NOMO-1 (cell line): Measurements from ENCODE around the gene ARID5B.

Source experiments
- DNase-seq, 2 experiments: peaks; one replicate each; lab custom pipeline; 2025; ENCODE audit not compliant: unreplicated experiment in 2 of 2; lab: John Stamatoyannopoulos, UW

Gene ARID5B

DNA sequence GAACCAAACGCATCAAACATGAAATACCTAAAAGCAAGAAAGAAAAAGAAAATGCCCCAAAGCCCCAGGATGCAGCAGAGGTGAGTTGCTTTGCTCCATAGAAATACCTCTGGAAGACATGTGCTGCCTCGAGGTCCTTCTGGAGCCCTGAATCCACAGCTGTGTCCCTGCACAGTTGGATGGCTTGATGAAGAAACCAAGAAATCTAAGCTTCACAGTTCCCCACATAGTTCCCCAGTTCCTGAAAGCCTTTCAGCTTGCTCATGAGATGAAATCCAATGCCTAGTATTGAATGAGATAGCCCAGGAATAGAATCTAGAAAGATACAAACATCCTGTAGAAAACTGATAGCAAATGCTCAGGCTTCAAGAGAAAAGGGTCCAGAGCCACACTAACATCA is 184.3 kb downstream of the ARID5B start:
- no peak for DNase-seq

DNA sequence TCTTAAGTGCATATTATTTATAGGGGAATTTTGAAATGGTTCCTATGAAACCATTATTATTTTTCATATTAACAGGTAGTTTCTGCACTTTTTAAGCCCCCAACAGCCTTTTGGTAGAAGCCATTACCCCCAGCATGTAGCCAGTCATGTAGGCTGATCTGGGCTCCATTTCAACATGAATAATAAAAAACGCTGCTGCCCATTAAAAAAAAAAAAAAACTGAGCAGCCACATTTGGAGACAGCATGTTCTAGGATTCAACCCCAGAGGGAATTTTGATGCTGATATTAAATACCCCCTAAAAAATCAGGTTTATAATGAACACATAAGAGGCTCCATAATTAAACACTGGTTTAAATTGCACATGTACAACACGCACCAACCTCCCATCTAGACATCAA is 185.8 kb downstream of the ARID5B start:
- DNase-seq, result no peak

DNA sequence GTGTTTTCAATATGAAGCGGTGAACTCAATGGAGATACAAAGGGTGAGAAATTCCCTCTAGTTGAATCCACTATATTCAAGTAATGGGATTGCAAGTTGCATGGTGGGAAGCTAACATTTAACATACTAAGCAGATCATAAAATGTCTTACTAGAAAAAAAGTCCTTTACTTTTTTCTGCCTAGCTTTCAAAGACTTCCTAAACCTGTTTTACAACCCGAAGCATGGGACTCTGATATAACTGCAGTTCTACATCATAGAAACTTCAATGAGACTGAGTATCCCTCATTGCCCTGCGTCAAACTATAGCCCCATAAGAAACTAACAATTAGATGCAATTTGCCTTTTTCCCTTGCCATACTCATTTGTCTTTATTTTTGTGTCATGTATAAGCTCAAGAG is 187.3 kb downstream of the ARID5B start:
- no peak for DNase-seq

DNA sequence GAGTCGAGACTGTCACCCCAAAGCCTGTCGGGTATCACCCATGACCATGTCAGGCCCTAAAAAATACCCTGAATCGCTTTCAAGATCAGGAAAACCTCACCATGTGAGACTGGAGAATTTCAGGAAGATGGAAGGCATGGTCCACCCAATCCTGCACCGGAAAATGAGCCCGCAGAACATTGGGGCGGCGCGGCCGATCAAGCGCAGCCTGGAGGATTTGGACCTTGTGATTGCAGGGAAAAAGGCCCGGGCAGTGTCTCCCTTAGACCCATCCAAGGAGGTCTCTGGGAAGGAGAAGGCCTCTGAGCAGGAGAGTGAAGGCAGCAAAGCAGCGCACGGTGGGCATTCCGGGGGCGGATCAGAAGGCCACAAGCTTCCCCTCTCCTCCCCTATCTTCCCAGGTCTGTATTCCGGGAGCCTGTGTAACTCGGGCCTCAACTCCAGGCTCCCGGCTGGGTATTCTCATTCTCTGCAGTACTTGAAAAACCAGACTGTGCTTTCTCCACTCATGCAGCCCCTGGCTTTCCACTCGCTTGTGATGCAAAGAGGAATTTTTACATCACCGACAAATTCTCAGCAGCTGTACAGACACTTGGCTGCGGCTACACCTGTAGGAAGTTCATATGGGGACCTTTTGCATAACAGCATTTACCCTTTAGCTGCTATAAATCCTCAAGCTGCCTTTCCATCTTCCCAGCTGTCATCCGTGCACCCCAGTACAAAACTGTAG is 191.0 kb downstream of the ARID5B start:
- DNase-seq, result no peak

- no peak for DNase-seq
These were observed 192.4 kb downstream of the ARID5B start for GRCh38 chr10:62093863-62094291.

DNA sequence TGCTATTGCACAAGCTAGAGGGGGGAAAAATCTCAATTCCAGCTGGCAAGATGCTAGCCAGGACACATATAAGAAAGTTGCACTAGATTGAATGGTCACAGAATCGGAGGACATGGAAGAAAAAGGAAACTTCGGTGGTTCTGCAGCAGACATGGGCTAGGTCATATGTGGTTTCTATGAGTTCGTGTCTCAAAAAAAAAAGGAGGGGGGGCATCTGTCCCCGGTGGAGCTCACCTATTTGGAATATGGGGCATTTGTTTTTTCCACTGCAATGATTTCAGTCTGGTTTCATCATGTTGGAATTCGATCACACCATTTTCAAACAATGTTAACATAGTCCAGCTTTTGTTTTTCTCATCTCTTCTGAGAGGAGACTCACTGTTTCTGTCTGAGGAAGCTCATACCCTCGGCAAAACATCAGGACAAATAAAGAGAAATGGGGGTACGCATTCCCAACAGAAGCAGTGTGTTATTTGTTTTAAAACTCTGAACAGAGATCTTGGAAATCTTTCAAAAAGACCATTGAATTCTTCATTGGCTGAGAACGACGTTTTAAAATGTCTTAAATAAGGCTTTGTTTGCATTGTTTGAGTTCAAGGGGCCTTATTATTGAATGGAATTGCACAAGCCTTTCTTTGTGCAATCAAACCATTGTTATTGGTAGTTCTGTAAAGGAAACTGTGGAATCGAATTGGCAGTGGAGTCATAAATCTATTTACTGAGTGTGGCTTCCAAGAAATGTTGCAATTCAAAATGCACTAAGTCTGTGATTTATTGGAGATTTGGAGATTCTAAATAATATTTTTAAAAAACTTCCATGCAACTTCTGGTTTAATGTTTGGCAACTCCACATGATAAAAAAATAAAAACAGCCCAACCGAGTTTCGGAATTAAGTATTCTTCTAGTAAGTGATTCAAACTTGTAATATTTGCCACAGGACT is 194.0 kb downstream of the ARID5B start:
- peak; percentile 10 to 40 for DNase-seq

GRCh38 chr10:62096256-62096933 is 194.9 kb downstream of the ARID5B start:
- no peak for DNase-seq

DNA sequence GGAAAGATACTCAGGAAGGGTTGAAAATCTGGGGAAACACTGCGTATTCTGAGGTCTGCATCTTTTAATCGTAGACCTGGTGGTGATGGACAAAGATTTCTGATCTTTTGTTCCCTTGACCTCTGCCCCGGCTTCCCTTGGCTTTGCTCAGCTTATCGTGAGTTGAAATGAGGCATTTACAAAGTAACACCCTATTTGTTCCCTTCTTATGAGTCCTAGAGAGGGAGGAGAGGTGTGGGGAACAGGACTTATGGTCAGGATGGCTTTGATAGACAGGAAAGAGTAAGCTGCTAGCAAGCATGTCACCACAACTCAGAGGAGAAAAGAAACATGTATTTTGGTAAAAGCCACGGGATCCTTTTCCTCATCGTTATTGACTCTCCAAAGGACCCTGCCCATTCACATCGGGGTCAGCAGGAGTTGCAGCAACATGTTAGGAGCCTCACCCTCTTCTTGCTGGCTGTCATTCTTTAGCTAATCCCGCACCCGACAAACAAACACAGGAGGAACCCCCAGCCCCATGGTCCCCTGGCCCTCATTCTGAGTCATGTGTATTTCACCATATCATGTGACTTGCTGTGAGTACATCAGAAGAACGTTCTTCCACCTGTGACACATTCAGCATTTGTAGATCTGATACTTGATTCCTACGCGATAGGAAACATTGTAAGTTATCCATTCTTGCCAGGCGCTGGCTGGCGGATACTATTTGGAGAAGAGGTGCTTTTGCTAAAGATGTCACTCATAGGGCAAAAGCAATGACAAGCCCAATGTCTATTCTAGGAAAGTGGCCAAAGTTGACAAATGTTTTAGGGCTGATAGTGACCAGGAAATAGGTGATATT is 197.0 kb downstream of the ARID5B start:
- no peak for DNase-seq

GRCh38 chr10:62099299-62099698 is 197.8 kb downstream of the ARID5B start:
- DNase-seq, result peak in 1 of 2 experiments; percentile 18

DNA sequence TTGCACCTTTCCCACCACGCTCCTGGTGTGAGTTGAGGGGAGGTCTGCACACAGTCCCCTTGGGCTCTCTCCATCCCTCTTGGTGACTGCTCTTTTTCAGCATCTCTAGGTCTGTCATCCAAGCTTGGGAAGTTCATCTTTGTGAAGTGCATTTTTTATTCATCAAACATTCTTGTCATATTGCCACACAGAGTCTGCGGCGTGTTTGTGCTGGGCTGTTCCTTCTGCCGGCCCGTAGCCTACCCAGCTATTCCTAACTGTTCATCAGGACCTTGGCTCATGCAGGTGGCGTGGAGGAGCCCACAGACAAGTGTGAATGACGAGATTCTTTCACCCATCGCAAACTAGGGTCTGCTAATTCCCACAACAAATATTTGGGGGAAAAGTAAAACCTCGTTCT is 202.4 kb downstream of the ARID5B start:
- DNase-seq, result no peak

- DNase-seq, result no peak
These were observed 205.5 kb downstream of the ARID5B start for GRCh38 chr10:62106929-62107519.

GRCh38 chr10:62108759-62109586 is 207.5 kb downstream of the ARID5B start:
- DNase-seq, result peak; percentile 11 to 53

- peak; percentile 15 to 91 for DNase-seq
These were observed 208.2 kb downstream of the ARID5B start for GRCh38 chr10:62109587-62110293.

GRCh38 chr10:62112300-62112699 is 210.8 kb downstream of the ARID5B start:
- DNase-seq, result no peak

GRCh38 chr10:62112963-62113362 is 211.5 kb downstream of the ARID5B start:
- no peak for DNase-seq

DNA sequence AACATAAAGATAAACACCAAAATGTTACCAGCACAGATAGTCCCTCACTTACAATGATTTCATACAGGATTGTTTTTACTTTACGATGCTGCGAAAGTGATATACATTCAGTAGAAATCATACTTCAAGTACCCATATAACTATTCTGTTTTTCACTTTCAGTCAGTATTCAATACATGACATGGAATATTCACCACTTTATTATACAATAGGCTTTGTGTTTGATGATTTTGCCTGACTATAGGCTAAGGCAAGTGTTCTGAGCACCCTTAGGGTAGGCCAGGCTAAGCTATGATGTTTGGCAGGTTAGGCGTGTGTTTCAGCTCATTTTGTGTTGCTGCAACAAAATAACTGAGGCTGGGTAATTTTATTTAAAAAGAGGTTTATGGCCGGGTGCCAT is 212.2 kb downstream of the ARID5B start:
- DNase-seq, result no peak

- DNase-seq, result no peak
These were observed 213.8 kb downstream of the ARID5B start for GRCh38 chr10:62115321-62115720.

GRCh38 chr10:62115842-62116241 is 214.3 kb downstream of the ARID5B start:
- DNase-seq, result no peak

GRCh38 chr10:62116896-62117295 is 215.4 kb downstream of the ARID5B start:
- no peak for DNase-seq
